ENCODE results near the gene HNF1A.

- TF ChIP-seq REST (IDR thresholded peaks at IDR 0.05; ENCODE audit: insufficient replicate concordance, low read depth): no peak
- no peak for TF ChIP-seq CTCF (IDR thresholded peaks at IDR 0.05; ENCODE audit: insufficient read depth, low read length)
- TF ChIP-seq POLR2AphosphoS5 (IDR thresholded peaks at IDR 0.05; ENCODE audit: low read depth): no peak
These were observed 36.4 kb upstream of the HNF1A start for GRCh38 chr12:120941846-120942405.

Measured in HL-60 (cell line).